Activated CD4-positive, alpha-beta T cell treated with anti-CD3 and anti-CD28 coated beads, Interleukin-2, Interleukin-6, amounts not matched to agents 100 ng/mL and 50 ng/mL, durations not matched to agents 16 hours and 8 hours (primary cell): ENCODE data around the gene AAK1.

Experiments
- DNase-seq: peaks from one replicate; pipeline ENCODE4 v3.0.0-alpha.2; 2020

The AAK1 gene

DNA sequence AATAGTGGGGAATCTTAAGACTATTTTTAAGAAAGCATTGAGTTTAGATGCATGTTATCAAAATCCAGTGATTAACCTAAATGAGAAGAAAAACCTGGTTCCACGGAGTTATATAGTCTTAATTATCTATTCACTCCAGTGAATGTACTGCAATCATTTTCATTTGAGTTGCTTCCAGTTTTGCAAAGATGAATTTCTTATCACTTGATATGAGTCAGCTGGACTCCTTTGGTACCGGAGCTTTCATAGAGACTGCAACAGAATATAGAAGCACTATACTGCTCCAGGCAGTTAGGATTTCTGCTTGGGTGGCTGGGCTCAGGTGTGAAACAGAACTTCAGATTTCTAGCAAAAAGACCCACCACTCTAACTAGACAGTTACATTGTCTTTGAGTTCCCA, 114.1 kb downstream of the AAK1 start:
- DNase-seq: no peak

DNA sequence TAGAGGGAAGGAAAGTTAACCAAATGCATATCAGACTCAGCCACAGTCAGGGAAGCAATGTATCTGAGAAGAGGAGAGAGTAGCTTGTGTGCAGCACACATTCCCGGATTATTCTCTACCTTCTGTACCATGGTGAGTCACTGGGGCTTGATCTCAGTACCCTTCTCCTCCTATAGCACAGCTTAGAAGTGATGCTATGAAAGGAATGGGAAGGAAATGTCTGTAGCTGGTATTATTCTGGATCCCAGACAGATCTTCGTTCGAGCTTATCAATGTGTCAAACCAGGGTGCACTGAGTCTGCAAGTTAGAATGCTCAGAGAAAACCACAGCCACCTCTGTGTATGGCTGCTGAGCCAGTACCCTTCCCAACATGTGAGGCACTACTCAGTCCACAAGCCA, 118.3 kb downstream of the AAK1 start:
- DNase-seq: no peak

- no peak for DNase-seq
Observed at GRCh38 chr2:69524799-69525198, 118.7 kb downstream of the AAK1 start.

- DNase-seq: no peak
Observed at GRCh38 chr2:69521747-69522146, 121.8 kb downstream of the AAK1 start.

DNA sequence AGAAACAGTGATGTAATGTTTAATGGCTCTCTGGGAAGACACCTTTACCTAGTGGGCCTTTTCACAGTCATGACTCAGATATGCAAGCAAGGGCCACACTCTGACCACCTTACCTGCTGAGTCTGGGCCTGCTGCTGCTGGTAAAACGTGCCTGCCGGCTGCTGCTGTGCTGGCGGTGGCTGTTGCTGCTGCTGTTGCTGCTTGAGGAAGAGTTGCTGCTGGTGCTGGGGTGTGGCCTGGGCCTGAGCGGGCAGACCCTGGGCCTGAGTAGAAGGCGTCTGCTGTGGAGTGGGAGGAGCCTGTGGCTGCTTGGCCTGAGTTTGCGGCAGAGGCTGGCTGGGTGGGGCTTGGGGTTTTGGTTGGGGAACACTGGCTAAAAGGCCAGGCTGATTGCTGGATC, 124.7 kb downstream of the AAK1 start:
- DNase-seq: no peak

DNA sequence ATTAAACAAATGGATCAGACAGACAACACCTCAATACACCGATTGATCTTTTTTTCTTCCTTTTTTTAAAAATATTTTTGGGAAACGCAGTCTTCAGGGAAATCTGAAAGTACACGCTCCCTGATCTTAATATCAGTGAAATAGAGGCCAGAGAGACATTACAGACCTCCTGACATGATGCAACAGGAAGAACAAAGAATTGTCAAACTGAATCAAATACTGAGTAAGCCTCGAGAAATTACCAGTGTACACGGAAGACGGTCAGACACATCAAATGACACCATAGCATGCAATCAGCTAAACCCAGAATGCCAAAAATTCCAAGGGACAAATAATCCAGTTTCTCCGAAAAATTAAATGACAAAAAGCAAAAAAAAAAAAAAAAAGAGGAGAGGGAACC, 126.1 kb downstream of the AAK1 start:
- DNase-seq: no peak

GRCh38 chr2:69514819-69515218, 128.7 kb downstream of the AAK1 start:
- DNase-seq: no peak

DNA sequence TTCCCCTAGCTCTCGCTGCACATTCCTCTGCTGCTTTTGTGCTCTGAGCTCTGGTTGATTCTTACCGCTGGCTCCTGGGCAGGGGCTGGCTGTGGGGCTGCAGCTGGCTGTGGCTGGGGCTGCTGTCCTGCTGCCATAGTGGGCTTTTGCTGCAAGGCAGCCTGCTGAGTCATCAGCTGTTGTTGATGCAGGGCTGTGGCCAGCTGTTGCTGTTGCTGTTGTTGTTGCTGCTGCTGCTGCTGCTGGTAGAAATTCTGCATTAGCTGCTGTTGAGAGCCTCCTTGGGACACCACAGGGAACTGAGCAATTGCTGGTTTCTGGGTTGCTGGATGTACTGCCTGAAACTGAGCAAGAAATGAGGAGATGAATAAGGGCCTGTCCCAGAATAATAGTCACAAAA, 129.1 kb downstream of the AAK1 start:
- no peak for DNase-seq

DNA sequence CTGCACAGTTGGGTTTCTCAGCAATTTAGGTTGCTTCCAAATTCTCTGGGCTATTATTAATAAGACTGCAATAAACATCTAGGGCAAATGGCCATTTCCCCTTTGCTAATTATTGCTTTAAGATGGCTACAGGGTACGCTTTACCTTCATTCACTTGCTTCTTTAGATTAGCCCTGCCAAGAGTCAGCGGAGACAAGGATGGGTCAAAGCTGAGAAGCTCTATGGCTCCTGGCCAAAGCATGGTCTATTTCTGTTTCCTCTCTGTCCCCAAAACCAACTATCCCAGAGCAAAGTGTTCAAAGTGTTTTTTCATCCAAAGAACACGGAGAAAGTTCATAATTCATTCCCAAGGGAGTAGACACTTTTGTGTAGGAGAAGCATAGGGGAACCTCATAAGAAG, 131.1 kb downstream of the AAK1 start:
- no peak for DNase-seq

- no peak for DNase-seq
Observed at GRCh38 chr2:69510204-69510603, 133.3 kb downstream of the AAK1 start.

- no peak for DNase-seq
Observed at GRCh38 chr2:69509750-69510140, 133.8 kb downstream of the AAK1 start.

- DNase-seq: no peak
Observed at GRCh38 chr2:69509011-69509749, 134.4 kb downstream of the AAK1 start.

- no peak for DNase-seq
Observed at GRCh38 chr2:69505710-69506109, 137.8 kb downstream of the AAK1 start.

DNA sequence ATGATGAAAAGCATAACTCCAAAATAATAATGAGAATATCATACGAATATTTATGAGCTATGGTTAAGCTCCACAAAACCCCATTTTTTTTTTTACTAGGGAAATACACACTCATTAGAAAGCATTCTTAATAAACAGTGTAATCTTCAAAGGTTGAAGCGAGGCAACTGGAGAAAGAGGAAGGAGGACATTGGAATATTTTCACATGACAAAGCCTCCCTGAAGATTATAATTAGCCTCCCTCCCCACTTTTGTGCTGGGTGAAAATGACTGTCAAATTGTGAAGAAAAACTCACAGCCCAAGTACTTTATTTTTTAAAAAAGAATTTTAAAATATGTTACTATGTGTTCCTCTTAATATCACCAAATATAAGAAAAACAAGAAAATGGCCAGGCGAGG, 142.2 kb downstream of the AAK1 start:
- DNase-seq: no peak

DNA sequence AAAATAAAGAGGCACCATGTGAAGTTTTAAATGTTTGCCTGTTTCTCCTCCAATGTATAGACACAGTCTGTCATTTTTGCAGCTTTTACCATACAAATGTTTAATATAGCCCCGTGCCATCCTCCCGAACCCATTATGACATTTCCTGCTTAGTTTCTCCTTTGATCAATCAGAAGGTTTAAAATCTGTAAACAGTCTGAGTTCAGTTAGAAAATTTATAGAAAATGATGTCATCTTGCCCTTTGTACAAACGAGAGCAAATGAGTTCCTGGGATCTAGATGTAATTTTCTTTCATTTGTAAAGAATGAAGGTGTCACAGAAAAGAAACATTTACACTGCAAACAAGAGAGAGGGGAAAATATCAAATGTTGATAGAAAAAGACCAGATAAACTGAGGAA, 143.6 kb downstream of the AAK1 start:
- no peak for DNase-seq

GRCh38 chr2:69499242-69499641, 144.3 kb downstream of the AAK1 start:
- no peak for DNase-seq

DNA sequence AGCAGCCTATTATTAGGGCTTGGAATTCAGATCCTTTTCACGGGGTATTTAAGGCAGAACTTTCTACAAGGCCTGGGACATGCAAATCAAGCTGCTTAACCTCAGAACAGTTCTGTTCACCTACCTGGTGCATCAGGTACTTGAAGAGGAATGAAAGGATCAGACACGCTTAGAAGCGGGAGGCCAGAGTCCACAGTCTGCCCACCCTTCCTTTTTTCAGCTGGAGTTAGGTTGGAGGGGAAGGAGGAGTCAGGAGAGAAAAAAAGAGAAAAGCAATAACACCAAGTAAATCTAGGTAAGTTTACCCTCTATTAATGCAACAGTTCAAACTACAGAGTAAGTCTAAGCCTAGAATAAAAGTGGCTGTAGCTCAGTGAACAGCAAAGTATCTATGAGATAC, 147.7 kb downstream of the AAK1 start:
- no peak for DNase-seq

- no peak for DNase-seq
Observed at GRCh38 chr2:69495008-69495407, 148.5 kb downstream of the AAK1 start.

DNA sequence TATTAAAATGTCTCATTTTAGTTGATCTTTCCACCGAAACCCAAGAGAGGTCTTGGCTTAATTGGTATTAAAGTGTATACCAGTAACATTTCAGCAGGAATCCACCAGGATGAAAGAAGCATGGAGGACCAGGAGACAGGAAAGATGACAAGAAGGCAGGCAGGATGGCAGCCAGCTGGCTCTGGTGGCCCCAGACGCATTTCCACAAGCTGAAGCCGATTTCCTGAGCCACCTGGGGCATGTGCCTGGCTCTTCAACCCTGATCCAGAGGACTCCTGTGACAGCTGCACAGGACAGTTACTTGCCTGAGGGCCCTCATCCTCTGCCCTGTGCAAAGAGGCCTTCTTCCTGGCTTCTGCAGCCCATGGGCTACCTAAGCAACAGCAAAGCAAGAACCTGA, 149.4 kb downstream of the AAK1 start:
- DNase-seq: no peak

DNA sequence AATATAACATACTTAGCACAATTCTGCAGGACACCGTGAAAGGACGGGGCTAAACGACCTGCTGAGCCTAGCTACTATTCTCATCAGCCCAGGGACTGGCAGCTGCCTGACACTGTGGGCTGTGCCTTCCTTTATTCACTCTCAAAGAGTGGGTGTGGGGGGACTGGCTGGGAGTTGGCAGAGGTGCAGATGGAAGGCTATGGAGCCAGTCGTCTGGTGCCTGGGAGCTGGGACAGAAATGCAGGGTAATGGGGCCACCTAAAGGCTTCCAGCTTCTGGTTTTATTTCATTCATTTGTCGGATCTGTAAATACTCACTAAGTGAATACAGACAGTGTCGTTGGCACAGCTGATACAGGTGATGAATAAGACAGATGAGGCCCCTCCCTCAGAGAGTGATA, 150.3 kb downstream of the AAK1 start:
- no peak for DNase-seq

- DNase-seq: no peak
Observed at GRCh38 chr2:69491864-69492263, 151.7 kb downstream of the AAK1 start.

- peak; percentile 39 for DNase-seq
Observed at GRCh38 chr2:69490486-69490885, 153.1 kb downstream of the AAK1 start.

DNA sequence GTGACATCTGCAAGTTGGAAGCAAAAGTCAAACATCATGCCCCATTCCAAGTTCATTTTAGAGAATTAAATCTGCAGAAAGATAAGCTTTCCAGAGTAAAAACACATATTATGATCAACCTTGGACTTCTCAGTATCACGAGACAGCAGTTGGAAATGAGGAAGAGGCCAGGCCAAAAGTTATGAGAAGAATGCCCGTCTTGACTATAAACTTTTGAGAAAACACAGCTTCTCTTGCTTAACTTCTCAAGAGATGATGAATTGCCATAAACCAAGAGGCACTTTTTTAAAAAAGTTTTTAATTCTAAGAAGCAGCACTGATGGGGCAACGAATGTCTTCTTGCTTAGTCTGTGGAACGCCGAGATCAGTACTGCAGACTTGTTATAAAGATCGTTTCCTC, 153.7 kb downstream of the AAK1 start:
- no peak for DNase-seq

DNA sequence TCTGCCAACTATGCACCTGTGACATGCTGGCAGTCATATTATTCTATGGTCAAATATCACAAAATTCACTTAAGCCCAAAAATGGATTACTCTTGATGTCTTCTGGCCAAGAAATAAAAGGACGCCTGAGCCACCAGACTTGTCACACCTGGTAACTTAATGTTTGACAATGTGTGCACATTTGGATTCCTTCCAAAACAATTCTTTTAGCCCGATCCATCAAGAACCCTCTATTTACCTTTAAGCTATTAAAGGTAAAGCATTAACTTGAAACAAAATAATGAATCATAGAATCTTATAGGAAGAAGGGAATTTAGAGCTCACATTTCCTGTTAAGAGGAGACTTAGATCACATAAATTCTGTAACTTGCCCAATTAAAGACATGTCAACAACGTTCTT, 159.8 kb downstream of the AAK1 start:
- DNase-seq: no peak

DNA sequence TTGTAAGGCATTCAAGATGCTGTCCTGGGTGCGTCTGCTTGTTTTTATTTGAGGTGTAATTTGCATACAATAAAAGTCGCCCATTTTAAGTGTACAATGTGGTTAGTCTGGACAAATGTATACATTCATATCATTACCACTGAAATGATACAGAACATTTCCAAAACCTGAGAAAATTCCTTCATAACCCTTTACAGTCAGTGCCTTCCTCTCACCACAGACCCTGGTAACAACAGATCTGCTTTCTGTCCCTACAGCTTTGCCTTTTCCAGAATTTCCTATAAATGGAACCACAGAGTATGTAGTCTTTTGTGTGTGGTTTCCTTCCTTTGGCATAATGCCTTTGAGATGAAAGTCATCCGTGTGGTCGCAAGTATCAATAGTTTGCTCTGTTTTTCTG, 160.5 kb downstream of the AAK1 start:
- DNase-seq: no peak

GRCh38 chr2:69482471-69482870, 161.1 kb downstream of the AAK1 start:
- DNase-seq: no peak
